HG02798 (cell line): ENCODE data around the gene SRP68.

Source experiments
- ATAC-seq: cut with Tn5 transposase; IDR thresholded peaks from one replicate; pipeline ENCODE4 v1.9.1; 2021; ENCODE audit warnings: mild to moderate bottlenecking; ENCODE audit not compliant: unreplicated experiment, poor library complexity

The SRP68 gene

DNA sequence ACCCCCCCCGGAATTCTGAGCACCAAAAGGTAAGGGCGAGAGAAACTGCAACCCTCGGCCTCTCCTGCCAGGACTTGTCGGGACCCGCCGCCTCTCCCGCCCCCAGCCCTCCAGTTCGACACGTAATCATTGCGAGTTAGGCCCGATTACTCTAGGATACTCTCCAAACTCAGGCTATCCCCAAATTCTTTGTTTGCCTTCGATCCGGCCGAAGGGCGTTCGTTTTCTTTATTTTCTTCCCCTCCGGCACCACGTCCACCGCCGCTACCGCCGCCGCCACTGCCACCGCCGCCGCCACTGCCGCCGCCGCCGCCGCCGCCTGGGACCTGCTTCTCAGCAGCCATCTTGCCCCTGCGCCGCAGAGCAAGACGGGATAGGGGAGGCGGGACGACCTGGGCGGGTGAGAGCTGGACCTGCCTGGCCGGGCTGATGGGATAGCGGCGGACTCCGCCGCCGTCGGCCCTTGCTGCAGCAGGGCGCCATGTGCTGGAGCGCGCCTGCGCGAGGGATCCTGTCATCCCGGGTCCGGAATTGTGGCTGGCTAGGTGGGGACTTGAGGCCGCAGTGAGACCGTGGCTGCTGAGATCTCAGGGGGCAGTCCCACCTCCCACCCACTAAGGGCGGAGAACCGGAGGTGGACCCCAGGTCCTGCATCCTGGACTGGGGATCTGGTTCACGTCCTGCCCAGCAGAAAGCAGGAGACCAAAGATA, at the start of gene SRP68:
Gene SRP68, minus strand, starts transcription at position 370 of the 711 bp plus-strand sequence. Its CDS starts 26 bp downstream, at position 344.
- ATAC-seq: peak; percentile 96

DNA sequence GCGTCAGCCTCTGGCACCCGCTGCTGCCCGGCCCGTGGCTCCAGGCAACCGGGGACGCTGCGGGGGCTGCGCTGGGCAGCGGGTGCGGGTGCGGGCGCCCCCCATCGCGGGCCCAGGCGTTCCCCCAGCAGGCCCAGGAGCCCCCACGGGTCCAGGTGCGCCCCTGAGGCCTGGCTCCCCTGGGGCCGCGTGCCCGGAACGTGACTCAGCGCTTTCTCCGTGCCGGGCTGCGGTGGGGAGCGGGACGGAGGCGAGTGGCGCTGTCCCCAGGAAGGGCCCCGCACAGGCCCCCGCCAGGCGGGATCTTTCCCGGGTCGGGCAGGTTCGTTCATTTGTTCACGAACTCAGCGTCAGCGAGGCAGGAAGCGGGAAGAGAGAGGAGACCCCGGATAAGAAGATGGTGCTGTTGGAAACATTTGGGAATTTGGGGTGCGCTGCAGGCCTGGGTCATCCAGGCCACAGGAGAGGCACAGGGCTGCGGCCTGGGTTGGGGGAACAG, 49.7 kb upstream of the SRP68 start:
- ATAC-seq: peak; percentile 13

DNA sequence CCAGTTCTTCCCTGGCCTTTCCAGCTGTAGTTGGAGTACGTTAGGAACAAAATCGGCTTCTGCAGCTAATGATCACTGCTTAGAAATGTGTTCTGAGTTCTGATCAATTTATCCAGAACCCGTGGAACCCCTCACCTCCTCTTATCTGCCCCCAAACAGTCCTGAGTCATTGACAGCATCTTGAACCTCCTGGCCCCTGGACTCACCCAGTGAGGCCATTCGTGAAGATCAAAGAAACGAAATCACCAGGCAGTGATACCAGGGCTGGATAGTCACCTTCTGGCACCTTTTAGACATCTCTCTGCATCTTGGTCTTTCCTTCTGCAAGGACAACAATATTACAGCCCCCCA, 48.3 kb upstream of the SRP68 start:
- no peak for ATAC-seq

- ATAC-seq: no peak
Measured at GRCh38 chr17:76119409-76120371, 47.4 kb upstream of the SRP68 start.

- ATAC-seq: no peak
Measured at GRCh38 chr17:76115138-76115754, 42.9 kb upstream of the SRP68 start.

DNA sequence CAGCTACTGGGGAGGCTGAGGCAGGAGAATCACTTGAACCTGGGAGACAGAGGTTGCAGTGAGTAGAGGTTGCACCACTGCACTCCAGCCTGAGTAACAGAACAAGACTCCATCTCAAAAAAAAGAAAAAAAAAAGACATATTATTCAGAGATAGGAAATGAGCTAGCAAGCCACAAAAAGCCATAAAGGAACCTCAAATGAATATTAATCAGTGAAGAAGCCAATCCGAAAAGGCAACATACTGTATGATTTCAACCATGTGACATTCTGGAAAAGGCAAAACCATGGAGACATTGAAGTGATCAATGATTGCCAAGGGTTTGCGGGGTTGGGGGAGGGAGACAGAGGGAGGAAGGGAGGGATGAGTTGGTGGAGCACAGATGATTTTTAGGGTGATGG, 39.6 kb upstream of the SRP68 start:
- ATAC-seq: no peak

GRCh38 chr17:76107509-76107908, 35.2 kb upstream of the SRP68 start:
- ATAC-seq: no peak

GRCh38 chr17:76106703-76107102, 34.4 kb upstream of the SRP68 start:
- no peak for ATAC-seq

DNA sequence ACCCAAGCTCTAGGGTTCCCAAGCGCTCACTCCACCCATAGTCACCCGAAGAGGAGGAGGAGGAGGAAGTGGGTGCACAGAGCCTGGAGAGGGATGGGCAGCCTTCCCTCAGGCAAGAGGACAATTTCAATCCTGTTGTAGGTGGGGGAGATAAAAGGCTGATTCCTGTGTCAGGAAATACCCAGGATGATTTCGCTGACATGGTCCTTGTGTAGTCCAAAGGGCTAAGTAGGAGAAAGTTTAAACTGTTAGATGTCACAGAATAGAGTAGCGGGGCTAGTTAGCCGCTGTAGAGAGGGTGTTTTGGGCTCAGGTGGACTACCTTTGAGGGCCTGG, 32.5 kb upstream of the SRP68 start:
- ATAC-seq: no peak

DNA sequence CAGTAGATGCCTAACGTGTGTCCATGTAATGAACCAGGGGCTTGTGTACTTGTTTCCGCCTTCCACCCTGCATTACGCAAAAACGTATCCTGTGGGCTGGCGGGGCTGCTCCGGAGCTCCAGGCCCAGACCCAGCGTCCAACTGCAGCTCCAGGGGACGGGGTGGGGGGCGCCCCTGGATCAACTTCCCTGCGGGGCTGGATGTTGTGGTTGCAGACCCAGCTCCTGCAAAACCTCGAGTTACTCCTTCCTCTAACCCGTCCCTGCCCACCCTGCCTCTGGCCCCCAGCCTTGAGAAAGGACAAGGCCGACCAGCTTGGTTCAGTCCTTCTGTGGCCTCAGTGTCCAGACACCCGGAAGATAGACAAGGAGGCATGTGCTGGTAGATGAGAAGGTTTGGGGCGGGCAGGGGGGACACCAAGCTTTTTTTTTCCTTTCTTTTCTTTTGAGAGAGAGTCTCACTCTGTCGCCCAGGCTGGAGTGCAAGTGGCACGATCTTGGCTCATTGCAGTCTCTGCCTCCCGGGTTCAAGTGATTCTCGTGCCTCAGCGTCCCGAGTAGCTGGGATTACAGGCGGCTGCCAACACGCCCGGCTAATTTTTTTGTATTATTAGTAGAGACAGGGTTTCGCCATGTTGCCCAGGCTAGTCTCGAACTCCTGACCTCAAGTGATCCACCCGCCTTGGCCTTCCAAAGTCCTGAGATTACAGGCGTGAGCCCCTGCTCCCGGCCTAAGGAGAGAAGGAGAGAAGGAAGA, 32.0 kb upstream of the SRP68 start:
- ATAC-seq: no peak

GRCh38 chr17:76103274-76104139, 31.2 kb upstream of the SRP68 start, which contains the start of gene EXOC7:
EXOC7 (minus strand) TSS chr17:76103787; CDS start chr17:76103692, 95 bp downstream.
- peak; percentile 96 for ATAC-seq

DNA sequence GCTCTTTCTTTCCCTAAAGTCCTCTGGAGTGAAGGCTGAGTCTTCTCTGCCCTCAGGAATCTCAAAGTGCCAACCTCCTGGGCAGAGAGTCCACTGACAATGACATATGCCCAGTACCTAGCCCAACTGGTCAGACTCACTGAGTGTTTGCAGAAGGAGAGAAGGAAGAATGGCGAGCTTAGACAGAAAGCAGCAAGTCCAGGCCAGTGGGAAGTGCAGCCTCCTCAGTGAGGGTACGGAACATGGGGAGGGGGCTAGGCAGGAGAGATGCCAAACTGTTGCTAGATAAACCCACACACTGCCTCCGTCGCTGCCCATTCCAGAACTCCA, 30.6 kb upstream of the SRP68 start:
- ATAC-seq: no peak

DNA sequence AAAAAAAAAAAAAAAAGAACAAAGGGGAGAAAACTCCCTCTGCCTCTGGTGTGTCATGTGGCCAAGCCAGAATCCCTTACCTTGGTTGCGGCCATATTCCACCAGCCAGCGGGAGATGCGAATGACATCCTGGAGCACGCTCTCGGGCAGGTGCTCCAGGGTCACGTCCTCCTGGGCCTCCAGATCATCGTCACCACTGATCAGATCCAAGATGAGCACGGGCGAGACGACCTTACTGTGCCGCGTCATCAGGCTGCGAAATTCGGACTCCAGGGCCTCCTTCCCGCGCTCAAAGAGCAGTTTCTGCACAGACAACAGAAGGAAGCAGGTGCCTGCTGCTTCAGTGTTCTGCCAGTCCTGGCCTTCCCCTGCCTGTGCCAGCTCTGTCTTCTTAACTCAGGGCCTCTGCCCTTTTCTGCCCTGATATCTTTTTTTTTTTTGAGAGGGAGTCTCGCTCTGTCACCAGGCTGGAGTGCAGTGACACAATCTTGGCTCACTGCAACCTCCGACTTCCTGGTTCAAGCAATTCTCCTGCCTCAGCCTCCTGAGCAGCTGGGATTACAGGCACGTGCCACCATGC, 25.5 kb upstream of the SRP68 start:
- no peak for ATAC-seq

- no peak for ATAC-seq
Measured at GRCh38 chr17:76095943-76096342, 23.6 kb upstream of the SRP68 start.

GRCh38 chr17:76094046-76094445, 21.7 kb upstream of the SRP68 start:
- no peak for ATAC-seq

GRCh38 chr17:76092526-76093413, 20.5 kb upstream of the SRP68 start:
- ATAC-seq: no peak

DNA sequence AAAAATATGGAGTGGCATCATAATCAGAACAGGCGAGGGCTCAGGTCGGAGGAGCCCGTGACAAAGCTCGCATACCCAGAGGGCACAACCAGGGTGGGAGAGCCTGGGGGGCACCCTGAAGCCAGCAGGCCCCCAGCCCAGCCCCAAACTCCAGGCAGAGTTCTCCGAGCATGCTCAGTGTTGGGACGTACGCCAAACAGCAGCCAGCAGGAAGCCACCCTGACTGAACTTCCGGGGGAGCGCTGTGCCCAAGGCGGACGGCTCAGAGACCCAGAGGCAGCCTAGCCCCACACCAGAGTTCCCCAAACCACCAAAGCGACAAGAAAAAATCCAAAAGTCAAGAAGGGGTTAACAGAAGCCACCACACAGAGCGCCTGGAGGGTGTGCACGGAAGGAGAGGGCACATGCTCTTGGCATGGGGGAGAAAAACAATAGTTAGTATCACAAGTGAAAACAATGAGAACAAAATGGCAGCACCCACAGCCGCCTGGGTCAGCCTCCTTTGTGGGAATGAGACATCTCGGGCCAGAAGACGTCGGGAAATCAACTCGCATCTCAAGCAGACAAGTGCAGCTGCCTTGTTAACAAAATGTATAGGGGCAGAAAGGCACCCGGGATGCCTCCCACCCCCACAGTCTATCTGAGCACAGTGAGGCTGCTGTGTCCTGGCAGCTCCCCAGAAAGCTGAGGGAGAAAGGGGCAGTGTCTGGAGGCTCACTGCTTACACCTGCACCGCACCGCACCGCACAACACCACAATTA, 19.4 kb upstream of the SRP68 start:
- ATAC-seq: no peak
